Measurements from ENCODE around the gene CENPM.

Gene CENPM

DNA sequence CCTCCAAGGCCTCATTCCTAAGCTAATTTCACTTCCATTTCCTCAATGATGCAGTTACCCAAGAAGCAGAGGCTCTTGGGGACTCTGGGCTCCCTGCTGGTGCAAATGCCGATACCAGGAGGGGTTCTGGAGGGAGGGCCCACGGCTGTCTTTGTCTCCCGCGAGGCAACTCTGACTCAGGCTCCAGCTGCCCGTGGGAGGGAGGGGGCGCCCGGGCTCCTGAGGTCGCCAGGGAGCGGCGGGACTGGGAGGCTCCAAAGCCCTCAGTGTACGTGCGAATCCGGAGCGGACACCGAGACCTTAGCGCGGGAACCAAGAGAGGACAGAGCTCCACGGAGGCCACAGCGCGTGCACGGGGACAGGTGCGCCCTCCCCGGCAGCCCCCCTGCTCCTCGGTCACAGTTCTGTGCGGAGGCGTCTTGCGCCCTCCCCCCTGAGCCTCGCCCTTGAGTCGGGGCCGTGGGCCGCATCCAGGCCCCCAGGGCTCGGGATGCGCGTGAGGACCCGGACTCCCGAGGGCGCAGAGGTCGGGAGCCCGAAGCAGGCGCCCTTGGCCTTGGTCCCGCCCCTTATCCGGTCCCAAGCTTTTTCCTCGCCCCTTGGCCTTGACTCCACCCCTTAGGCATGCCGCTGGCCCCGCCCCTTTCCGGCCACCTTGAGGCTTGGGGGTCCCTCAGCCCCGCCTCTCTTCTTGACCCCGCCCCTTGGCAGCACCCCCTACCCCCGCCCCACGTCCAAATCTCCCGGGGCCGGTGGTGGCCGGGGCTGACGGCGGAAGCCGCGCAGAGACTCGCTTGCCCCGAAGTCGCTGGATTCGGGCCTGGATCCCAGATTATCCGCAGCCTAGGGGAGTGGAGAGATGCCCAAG is 27.4 kb downstream of the CENPM start:
- intact Hi-C loops (cut with DNase I) = no loop called here

DNA sequence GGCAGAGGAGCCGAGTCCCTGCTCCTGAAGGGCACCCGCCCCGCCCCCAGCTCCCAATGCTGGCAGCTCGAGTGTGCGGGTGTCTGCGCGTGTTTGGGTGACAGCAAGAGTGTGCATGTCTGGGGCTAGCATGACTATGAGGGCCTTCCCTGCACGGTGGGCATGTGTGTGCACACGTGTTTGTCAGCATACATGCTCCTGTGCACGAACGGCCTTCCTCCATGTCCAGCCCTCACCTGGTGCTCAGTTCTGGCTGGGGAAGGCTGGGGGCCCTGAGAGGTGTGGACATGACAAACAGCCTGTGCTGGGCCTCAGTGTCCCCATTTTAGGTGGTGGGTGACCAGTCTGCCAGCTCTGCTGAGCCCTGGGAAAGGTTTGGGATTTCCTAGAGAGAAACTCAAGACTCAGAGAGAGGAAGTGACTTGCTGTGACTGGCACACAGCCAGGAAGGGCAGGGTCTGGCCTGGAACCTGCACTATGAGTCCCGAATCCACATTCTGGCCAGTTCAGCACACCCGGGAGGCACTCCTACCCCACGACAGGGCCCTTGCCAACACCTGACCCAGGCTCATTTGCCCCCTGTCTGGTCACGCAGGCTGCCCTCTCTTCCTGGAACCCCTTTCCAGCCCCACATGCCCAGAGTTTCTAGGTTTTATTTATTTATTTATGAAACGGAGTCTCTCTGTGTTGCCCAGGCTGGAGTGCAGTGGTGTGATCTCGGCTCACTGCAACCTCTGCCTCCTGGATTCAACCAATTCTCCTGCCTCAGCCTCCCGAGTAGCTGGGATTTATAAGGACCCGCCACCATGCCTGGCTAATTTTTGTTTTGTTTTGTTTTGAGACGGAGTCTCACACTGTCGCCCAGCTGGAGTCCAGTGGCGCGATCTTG is 28.8 kb downstream of the CENPM start:
- DNase-seq = peak in 17 of 42 donors; percentile 24 to 66 (median 45)
- intact Hi-C loops (cut with DNase I) = no loop called here

More for the DNA sequence above, 27.4 kb downstream of the CENPM start:
- peak; percentile 17 to 83 (median 60) for DNase-seq

DNA sequence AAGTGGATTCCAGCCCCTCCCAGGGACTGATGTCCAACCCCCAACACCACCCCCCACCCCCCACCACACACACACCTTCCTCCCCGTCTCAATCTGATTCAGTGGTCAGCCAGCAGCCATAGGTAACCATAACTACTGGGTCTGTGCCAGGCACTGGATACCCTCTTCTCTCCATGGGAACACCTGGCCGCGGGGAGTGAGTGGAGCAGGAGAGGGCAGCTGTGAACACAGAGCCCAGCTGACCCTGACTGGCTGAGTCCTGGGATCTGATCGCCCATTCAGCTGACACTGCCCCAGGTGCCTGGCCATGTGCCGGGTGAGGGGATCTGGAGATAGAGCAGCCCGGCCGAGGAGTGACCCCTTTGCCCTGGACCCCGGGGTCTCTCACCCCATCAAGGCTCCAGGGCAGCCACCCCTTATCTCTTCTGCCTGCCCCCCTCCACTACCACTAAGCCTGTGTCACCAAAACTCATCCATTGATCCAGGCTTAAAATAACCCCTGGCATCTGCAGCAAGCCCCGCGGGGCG is 29.5 kb downstream of the CENPM start:
- intact Hi-C loops (cut with DNase I) = no loop called here
- DNase-seq = no peak

DNA sequence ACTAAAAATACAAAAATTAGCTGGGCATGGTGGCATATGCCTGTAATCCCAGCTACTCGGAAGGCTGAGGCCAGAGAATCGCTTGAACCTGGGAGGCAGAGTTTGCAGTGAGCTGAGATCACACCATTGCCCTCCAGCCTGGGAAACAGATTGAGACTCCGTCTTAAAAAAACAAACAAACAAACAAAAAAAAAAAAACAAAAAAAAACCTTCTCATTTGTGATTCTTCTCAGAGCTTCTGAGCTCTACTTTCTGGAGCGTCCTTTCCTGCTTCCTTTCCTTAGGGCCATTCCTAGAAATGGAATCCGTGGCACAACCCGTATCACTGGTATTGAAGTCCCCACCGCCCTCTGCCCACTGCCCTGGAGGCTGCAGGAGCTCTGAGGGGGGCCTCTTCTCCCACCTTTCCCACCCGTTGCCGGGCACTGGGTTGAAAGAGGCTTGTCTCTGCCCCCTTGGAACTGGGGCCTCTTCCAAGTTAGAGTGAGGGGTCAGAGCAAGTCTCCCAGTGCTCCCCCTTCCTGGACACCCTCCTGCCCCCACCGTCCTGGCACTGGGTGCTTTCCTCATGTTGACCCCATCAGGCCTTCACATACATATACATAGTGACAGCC is 30.1 kb downstream of the CENPM start:
- no peak for DNase-seq
- intact Hi-C loops (cut with DNase I) = no loop called here

DNA sequence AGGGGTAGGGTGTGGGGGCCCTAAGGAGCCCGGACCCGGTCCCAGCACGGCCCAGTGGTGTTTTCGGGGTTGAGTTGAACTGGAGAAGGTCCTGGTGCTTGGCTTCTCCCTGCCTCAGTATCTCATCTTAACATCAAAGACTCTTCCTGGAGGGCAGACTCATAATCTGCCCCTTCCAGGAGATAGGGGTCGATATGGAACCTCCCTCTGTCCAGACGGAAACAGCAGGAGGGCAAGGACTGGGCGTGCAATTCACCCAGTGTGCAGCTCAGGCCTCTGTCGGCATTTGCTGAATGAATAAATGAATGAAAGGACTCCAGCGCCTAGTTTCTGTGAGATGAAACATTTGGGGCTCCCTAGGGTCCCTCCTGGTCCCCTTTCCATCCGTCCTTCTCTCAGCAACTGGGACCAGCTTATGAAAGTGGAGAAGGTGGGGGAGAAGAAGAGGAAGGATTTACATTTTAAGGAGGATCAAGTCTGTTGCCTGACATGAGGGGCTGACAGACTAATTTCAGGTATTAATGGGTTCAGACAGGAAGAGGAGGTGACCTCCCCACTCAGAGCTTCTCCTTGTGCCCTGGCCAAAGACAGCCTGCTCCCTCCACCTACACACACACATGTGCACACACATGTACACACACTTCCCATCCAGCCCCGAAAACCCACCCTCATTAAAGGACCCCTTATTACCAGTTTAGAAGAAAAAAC is 31.0 kb downstream of the CENPM start:
- intact Hi-C loops (cut with DNase I) = no loop called here
- no peak for DNase-seq

DNA sequence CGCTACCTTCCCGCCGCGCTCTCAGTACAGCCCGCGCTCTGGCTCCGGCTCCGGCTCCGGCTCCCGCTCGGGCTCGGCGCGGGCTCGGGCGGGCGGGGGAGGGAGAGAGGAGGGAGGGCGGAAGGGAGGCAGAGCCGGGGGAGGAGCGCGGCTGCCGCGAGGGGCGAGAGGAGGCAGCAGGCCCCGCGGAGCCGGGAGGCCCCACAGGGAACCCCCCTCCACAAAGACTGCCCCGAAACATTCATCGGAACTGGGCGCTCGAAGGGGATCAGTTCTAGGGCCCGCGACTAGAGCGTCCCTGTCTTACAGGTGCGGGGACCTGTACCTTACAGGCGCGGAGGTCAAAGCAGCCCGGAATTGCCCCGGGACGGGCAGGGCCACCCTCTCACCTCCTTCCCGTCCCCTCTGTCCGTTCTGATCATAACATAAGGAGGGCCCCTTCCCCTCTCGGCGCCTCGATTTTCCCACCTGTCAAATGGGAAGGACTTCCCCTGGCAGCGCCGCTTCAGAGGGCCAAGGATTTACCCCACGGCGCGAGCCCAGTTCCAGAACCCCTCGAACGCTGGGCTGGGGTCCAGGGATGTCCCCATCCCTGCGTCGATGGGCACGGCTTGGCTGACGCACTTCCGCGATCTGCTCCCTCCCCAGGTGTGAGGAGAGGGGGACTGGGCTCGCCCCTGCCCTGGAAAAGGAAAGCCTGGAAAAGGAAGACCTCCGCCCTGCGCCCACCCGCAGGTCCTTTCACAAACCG is 31.7 kb downstream of the CENPM start, which contains the start of gene SHISA8:
TSS of gene SHISA8 (minus strand) at position 40 of the 751 bp plus-strand sequence. CDS start 407 bp downstream, outside the sequence.
- intact Hi-C loops (cut with DNase I) = no loop called here
- DNase-seq = peak in 18 of 42 donors; percentile 21 to 69 (median 44)

DNA sequence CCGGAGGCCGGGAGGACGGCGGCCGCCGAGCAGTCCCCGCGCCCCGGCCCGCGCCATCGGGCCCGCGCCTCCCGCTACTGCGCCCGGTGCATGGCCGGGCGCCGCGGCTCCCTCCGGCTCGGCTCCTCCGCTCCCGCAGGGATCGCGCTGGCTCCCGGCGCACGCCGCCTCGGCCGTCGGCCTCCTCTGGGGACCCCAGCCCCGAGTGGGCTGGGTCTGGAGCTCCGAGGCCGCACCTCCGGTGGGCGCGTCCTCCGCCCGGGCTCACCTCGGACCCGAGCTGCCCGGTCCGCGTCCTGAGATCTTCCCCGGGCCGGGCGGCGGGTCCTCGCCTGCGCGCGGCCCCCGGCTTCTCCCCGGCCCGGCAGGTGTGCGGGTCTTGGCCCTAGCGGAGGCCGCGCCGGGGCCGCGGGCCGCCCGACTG is 32.3 kb downstream of the CENPM start:
- intact Hi-C loops (cut with DNase I) = no loop called here
- no peak for DNase-seq

DNA sequence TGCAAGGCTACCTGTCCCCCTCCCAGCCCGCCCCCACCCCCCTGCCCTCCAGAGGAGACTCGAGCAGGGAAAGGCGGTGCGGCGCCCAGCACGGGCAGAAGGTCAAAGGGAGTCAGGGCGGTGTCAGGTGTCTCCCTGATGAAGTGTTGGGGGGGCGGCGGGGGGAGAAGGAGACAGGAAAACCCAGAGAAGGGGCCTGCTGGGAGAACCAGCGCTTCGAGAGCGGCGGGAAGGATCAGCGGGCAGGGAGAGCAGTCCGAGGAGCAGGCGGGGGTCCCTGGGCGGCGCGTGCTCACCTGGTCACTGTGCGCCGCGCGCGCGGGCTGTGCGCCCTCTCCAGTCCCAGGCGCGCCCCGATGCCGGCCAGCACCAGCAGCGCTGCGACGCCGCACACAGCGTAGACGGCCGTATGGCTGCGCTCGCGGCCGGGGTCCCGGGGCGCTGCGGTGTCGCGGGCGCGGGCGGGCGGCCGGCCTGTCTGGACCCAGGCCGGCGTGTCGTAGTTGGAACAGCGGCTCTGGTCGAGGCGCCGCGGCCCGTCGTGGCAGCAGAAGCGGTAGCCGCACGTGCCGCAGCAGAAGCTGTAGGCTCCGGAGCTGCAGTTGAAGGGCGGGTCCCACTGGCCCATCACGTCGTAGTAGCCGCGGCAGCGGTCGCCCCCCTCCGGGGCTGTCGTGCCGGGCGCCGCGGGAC is 33.0 kb downstream of the CENPM start:
- intact Hi-C loops (cut with DNase I) = no loop called here
- no peak for DNase-seq

DNA sequence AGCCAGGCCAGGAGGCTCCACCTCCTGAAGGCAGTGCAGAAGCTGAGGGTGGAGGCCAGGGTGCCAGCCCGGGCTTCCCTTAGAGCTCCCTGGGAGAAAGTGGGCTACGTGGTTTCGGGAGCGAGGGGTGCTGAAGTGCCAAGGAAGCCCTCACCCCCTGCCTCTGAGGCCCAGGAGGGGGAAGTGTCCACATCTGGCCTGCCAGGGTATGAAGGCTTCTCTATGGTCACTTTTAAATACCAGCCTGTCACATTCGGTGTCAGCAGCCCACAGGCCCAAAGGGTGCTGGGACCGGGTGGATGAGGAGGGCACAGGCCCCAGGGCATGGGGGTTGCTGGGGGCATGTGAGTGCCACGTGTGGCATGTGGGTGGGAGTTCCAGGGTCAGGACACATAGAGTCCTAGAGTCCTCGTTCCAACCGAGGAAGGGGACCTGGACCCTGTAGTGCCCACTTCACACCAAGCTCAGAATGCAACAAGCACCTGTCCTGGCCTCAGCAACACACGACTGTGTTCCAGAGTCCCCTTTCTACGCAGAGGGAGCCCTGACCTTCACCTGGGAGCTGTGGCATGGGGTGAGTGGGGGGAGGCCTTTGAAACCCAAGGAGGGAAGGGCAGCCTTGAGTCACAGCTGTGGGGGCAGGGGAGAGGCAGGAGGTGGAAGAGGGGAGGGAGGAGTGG is 33.8 kb downstream of the CENPM start:
- intact Hi-C loops (cut with DNase I) = no loop called here
- DNase-seq = no peak

DNA sequence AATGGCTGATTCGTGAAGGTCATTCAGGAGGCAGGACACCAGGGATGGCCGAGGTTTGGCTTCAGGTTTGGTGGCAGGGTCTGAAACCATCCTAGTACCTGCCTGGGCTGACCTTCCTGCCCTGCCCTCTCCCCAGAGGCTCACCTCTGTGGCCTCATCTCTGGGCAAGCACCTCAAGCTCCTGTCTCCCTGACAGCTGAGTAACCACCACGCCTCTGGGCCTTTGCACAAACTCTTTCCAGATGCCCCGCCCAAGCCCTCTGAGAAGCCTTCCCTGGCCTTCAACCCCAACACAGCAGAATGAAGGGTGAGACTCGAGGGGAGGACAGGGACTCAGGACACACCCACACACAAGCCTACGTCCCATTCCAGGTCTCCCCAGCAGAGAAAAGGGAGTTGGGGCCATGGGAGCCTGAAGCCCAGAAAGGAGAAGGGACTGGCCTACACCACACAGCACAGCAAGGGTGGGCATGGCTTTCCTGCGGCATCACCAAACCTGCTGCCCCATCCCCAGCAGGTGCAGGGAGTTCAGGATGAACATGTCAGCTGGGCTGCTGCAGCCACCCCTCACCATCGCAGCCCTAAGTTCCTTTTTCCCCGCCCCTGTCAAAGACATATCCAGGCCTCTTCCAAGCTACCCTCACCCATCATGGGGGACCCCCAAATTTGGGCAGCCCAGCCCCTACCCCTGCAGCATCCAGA is 34.5 kb downstream of the CENPM start:
- intact Hi-C loops (cut with DNase I) = no loop called here
- no peak for DNase-seq

DNA sequence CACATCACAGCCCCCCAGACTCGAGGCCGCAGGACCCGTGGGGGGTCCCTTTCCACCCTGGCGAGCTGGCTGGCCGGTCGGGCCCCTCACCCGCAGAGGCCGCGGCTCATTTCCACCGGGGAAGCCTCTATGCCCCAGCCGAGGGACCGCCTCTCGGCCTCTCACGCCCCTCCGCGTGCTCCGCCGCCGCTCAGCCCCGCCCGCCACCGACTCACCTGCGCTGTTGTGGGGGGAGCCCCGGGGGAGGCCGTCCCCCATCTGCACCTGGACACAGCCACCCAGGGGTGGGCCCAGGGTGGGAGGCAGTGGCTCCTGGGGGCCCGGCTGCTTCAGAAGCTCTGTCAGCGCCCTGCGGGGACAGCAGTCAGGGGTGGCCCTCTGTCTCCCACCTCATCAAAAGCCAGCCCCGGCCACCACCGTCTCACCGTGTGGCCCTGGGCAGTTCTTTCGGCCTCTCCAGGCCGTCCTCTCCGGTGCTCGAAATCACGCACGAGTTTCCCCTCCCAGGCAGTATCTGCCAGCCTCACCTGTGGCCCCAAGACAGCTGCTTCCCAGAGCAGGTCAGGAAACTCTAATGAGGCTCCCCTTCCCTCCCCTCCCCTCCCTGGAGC is 35.8 kb downstream of the CENPM start:
- no peak for DNase-seq
- intact Hi-C loops (cut with DNase I) = no loop called here

DNA sequence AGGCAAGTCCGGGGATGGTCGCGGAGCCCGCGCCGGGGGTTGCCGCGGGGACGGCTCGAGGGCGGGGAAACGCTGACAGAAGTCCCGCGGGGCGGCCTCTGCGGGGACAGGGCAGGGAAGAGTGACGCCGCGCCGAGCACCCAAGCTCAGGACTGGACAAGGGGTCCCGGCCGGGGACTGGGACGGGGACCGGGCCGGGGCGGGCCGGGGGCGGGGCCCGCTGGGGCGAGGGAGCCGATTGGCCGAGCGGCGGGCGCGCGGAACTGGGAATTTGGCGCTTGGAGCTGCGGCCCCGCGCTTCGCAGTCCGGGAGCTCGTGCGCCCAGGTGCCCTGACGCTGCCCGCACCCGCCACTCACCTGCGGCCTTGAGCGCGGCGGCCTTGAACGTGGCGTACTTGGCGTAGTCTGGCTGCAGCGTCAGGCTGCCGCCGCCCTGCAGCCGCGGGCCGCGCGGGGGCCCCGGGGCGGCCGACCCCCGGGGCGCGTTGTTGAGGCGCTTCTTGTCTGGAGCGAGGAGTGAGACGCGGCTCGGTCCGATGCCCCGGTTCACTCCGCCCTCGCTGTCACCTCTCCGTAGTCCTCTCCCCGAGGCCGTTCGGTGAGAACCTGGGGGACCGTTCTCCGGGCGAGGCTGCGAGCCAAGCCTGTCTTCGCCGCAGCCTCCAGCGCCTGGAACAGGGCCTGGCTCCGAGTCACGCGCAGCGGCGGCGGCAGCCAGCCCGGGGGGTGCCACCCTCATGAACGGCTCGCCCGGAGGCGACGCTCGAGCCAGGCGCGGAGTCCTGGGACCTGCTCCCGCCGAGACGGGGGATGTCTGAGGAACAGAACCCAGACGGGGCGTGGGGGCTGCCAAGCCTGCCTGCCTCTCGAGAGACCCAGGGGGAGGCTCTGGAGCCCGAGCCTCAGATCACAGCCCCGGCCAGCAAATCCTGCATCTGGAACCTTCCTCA is 36.6 kb downstream of the CENPM start:
- intact Hi-C loops (cut with DNase I) = no loop called here
- DNase-seq = peak in 41 of 42 donors; percentile 29 to 86 (median 67)

DNA sequence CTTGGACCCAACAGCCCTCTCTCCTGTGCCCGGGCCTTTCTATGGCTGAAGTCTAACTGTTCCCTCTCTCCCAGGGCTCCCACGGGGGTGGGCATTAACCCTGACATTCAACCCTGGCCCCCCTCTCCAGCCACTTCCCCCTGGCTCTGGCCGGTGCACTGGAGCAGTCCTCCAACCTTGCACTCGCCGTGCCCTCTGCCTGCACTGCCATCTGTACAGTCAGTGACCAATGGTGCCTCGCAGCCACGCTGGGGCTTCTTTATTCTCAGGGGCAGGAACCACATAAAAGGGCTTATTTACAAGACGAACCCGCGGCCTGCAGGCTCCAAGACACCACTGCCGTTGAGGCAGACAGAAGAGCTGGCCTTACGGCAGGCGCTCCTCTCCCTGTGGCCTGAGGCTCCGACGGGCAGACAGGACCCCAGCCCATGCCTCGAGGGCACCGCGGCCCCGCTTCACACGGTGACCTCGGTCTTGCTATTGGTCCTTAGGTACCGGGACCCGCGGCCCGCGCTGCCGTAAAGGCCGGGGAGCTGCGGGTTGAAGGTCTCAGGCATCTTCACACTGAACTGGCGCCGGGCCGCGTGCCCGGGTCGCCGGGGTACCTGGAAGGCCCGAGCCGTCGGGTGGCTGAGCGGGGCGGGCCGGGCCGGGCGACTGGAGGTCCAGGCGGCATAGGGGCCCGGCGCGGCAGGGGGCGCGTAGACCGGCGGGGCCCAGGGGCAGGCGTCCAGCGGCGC is 37.5 kb downstream of the CENPM start:
- intact Hi-C loops (cut with DNase I) = no loop called here
- peak in 12 of 42 donors; percentile 11 to 64 (median 29) for DNase-seq

All from head of caudate nucleus (tissue), 42 donors.